Measurements from ENCODE around the gene DYSF. TPM values are rescaled to one million over a fixed set of nuclear protein-coding genes. Genes with fewer than 3 reads are reported as not detected.

The DYSF gene
- total and polyA plus RNA-seq, 2 donors (not counting 3 experiments of a cell fraction or from before 2014, with no cell fraction given) = 50.9 to 152 TPM

DNA sequence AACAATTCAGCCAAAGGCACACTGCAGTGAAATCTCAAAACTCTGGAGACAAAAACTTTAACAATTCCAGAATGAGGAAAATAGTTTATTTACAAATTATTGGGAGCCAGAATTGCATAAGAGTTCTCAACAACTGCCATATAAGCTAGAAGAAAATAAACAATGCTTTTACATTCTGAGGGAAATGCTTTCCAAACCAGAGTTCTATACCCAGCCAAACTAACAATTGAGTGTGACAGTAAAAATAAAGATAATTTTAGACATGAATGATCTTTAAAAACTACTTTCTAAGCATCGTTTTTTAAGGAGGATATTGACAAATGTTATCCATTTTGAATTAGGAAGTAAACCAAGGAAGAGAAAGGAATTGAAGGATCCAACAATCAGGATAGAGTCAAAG lies 271.4 kb downstream of the DYSF start:
- H3K27ac ChIP-seq (ENCODE audit: insufficient read depth, low read depth, low read length) = no peak overlapping the region
- no peaks in the 10 kb centered on the region for H3K36me3 ChIP-seq (ENCODE audit: control insufficient read depth in 2 of 2, extremely low read depth in 1 of 2, insufficient read depth in 2 of 2, low read length in 2 of 2)
- TF ChIP-seq EZH2 (IDR thresholded peaks at IDR 0.05; ENCODE audit: borderline replicate concordance, low read depth, low read length, severe bottlenecking) (no peak), FOS (IDR thresholded peaks at IDR 0.05; ENCODE audit: borderline replicate concordance, insufficient read depth, low read length) (no peak), GATA2 (IDR thresholded peaks at IDR 0.05; ENCODE audit: insufficient read depth, insufficient read length, low read depth, low read length) (no peak), POLR2AphosphoS5 (IDR thresholded peaks at IDR 0.05; ENCODE audit: insufficient read depth, low read depth, low read length) (no peak), JUN (IDR thresholded peaks at IDR 0.05; ENCODE audit: borderline replicate concordance, insufficient read depth, insufficient read length, low read depth) (no peak), MYC (IDR thresholded peaks at IDR 0.05; ENCODE audit: low read depth, low read length) (no peak), POLR2A (IDR thresholded peaks at IDR 0.05; ENCODE audit: low read depth, low read length) (no peak)
- TF ChIP-seq, protein P1, sequence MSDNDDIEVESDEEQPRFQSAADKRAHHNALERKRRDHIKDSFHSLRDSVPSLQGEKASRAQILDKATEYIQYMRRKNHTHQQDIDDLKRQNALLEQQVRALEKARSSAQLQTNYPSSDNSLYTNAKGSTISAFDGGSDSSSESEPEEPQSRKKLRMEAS (IDR thresholded peaks at IDR 0.05; ENCODE audit: insufficient read depth, insufficient read length) = no peak
- TF ChIP-seq, protein P2, sequence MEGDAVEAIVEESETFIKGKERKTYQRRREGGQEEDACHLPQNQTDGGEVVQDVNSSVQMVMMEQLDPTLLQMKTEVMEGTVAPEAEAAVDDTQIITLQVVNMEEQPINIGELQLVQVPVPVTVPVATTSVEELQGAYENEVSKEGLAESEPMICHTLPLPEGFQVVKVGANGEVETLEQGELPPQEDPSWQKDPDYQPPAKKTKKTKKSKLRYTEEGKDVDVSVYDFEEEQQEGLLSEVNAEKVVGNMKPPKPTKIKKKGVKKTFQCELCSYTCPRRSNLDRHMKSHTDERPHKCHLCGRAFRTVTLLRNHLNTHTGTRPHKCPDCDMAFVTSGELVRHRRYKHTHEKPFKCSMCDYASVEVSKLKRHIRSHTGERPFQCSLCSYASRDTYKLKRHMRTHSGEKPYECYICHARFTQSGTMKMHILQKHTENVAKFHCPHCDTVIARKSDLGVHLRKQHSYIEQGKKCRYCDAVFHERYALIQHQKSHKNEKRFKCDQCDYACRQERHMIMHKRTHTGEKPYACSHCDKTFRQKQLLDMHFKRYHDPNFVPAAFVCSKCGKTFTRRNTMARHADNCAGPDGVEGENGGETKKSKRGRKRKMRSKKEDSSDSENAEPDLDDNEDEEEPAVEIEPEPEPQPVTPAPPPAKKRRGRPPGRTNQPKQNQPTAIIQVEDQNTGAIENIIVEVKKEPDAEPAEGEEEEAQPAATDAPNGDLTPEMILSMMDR (IDR thresholded peaks at IDR 0.05; ENCODE audit: extremely low read depth in 1 of 2, insufficient read depth in 1 of 2, low read depth in 1 of 2, low read length in 2 of 2) = no peak
- peaks cover 10 to 14% of the 10 kb centered on the region in 2 experiments for H3K27me3 ChIP-seq (ENCODE audit: control insufficient read depth in 2 of 2, insufficient read depth in 2 of 2, low read length in 2 of 2)
- POLR2A ChIA-PET = no interaction called here
- no peaks in the 10 kb centered on the region for H3K9me1 ChIP-seq (replicated peaks; ENCODE audit: control insufficient read depth, extremely low read depth, insufficient read depth, low read length)
- dilution Hi-C loops (cut with MboI; ENCODE audit: extremely low pct_ligation_motif_present, low sequenced_read_pairs) = no loop called here
- FAIRE-seq (no peak), DNase-seq (ENCODE audit: low read depth, low spot score) (no peak)
- no peaks in the 10 kb centered on the region for H4K20me1 ChIP-seq (replicated peaks; ENCODE audit: control insufficient read depth, extremely low read depth, insufficient read depth, low read length)
- intact Hi-C loops (cut with micrococcal nuclease) = no loop called here
- H2AFZ ChIP-seq (ENCODE audit: low read depth, low read length) = no peak overlapping the region
- H3K9me3 ChIP-seq (replicated peaks; ENCODE audit: control insufficient read depth, insufficient read depth, low read length) = no peaks in the 10 kb centered on the region
- H3K9ac ChIP-seq (replicated peaks; ENCODE audit: extremely low read depth, insufficient read depth, low read length) = no peak overlapping the region
- CTCF ChIA-PET = no interaction called here
- no peaks in the 10 kb centered on the region for H3K79me2 ChIP-seq (ENCODE audit: control insufficient read depth, insufficient read depth, low read length)
- no TSS peak for BruUV-seq (replicated peaks)
- no peaks in the 10 kb centered on the region for H3K4me1 ChIP-seq (ENCODE audit: control insufficient read depth, extremely low read depth, insufficient read depth, low read length)
- H3K4me3 ChIP-seq (replicated peaks in 1 of 3; ENCODE audit: insufficient read depth in 1 of 3, low read depth in 1 of 3, low read length in 3 of 3) = no peak overlapping the region
- no peak overlapping the region for H3K4me2 ChIP-seq (ENCODE audit: insufficient read depth, low read length)

All from endothelial cell of umbilical vein (primary cell).